ENCODE data around the gene ADAM22. TPM values are rescaled to one million over a fixed set of nuclear protein-coding genes. Genes with fewer than 3 reads are reported as not detected.

ADAM22 gene
- total RNA-seq, 1 experiment from 2014 or later = 7.1 TPM

DNA sequence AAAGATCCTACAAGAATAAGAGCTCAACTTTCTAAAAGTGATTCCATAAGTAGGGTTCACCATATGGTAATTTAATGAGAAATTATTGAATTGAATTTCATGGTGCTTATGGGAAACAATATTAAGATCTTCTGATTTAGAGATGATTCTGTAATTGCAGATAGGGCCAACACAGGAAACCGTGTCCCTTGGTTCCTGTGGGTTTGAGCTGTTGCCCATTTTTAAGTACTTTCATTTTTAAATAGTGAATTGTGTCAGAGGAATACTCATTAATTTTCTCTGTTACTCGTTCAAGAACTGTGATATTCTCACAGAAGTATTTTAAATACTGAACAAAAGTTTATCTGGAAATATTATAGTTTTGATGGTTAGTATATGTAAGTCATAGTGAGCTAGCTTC lies 156.6 kb downstream of the ADAM22 start:
- POLR2A ChIA-PET (ENCODE audit: low non-redundant PET) = no interaction called here
- no peak for TF ChIP-seq EZH2 (IDR thresholded peaks at IDR 0.05; ENCODE audit: borderline replicate concordance, low read depth, low read length, poor library complexity, severe bottlenecking)
- TF ChIP-seq, protein P1, sequence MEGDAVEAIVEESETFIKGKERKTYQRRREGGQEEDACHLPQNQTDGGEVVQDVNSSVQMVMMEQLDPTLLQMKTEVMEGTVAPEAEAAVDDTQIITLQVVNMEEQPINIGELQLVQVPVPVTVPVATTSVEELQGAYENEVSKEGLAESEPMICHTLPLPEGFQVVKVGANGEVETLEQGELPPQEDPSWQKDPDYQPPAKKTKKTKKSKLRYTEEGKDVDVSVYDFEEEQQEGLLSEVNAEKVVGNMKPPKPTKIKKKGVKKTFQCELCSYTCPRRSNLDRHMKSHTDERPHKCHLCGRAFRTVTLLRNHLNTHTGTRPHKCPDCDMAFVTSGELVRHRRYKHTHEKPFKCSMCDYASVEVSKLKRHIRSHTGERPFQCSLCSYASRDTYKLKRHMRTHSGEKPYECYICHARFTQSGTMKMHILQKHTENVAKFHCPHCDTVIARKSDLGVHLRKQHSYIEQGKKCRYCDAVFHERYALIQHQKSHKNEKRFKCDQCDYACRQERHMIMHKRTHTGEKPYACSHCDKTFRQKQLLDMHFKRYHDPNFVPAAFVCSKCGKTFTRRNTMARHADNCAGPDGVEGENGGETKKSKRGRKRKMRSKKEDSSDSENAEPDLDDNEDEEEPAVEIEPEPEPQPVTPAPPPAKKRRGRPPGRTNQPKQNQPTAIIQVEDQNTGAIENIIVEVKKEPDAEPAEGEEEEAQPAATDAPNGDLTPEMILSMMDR (conservative IDR thresholded peaks at IDR 0.05; ENCODE audit: low read depth, low read length) = no peak

DNA sequence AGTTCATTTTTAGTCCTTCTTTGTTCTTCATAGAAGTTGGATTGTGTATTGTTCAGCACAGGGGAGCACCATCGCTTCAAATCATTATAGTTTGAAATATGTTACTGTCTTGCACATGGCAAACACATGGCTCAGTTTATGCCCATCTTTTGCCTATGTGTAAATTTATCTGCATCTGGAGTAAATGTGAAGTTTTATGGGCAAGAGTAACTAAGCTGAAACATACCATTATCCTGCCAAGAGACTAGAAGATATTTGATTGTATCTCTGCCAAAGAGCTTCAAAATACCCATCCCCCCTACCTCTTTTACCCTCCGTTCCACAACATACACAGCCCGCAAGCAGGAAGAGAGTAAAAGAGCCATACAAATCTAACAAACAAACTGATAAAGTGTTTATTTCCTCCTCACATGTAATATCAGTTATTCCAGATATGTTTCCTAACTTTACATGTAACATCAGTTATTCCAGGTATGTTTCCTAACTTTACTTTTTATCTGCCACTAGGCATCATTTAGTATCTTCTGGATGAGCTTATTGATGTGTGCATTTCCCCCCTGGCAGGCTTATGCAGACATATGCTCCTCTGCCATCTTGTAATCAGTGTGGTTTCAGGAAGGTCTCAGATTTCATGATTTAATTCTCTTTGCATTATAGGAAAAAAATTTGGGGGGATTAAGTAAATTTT lies 158.1 kb downstream of the ADAM22 start:
- TF ChIP-seq, protein P1 (conservative IDR thresholded peaks at IDR 0.05; ENCODE audit: low read depth, low read length) = no peak
- TF ChIP-seq EZH2 (IDR thresholded peaks at IDR 0.05; ENCODE audit: borderline replicate concordance, low read depth, low read length, poor library complexity, severe bottlenecking) = no peak
- intact Hi-C loops (cut with micrococcal nuclease; ENCODE audit: unreplicated experiment) = no loop called here
- no peaks in the 10 kb centered on the region for H3K36me3 ChIP-seq (ENCODE audit: insufficient read depth, low read length, poor library complexity, severe bottlenecking)
- H3K9me3 ChIP-seq (ENCODE audit: low read depth, low read length, poor library complexity, severe bottlenecking) = no peaks in the 10 kb centered on the region
- no peaks in the 10 kb centered on the region for H3K27me3 ChIP-seq (replicated peaks; ENCODE audit: insufficient read depth, low read depth, low read length, poor library complexity)
- H3K4me1 ChIP-seq (ENCODE audit: insufficient read depth, low read length, poor library complexity, severe bottlenecking) = peaks cover 26% of the 10 kb centered on the region
- no TSS peak for BruUV-seq (replicated peaks)
- CTCF ChIA-PET = no interaction called here
- DNase-seq (ENCODE audit: low spot score) = peak; percentile 39
- H3K27ac ChIP-seq (ENCODE audit: low read depth, low read length, poor library complexity, severe bottlenecking) = no peak overlapping the region
- H3K4me3 ChIP-seq (ENCODE audit: low read depth, low read length, poor library complexity, severe bottlenecking) = no peak overlapping the region
- POLR2A ChIA-PET (ENCODE audit: low non-redundant PET) = no interaction called here

More for the DNA sequence above, 156.6 kb downstream of the ADAM22 start:
- H3K4me3 ChIP-seq (ENCODE audit: low read depth, low read length, poor library complexity, severe bottlenecking) = no peak overlapping the region
- DNase-seq (ENCODE audit: low spot score) = no peak
- no peaks in the 10 kb centered on the region for H3K36me3 ChIP-seq (ENCODE audit: insufficient read depth, low read length, poor library complexity, severe bottlenecking)
- no peak overlapping the region for H3K27ac ChIP-seq (ENCODE audit: low read depth, low read length, poor library complexity, severe bottlenecking)
- H3K27me3 ChIP-seq (replicated peaks; ENCODE audit: insufficient read depth, low read depth, low read length, poor library complexity) = no peaks in the 10 kb centered on the region
- H3K9me3 ChIP-seq (ENCODE audit: low read depth, low read length, poor library complexity, severe bottlenecking) = no peaks in the 10 kb centered on the region
- intact Hi-C loops (cut with micrococcal nuclease; ENCODE audit: unreplicated experiment) = no loop called here
- no TSS peak for BruUV-seq (replicated peaks)
- H3K4me1 ChIP-seq (ENCODE audit: insufficient read depth, low read length, poor library complexity, severe bottlenecking) = peaks cover 26% of the 10 kb centered on the region
- CTCF ChIA-PET = no interaction called here

DNA sequence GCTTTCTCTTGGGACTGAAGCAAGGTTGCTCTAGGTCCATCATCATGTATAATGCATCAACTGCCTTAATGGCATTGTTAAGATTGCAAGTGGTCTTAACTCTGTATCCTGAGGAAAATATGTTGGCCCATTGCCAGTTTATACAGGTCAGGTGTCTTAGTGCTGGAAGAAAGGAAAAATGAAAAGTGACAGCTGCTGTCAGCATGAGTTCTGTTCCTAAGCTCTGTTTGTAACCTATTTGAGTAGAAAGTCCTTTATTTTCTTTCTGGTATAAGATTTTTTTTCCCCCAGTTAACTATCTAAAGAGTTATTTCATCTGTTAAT lies 158.6 kb downstream of the ADAM22 start:
- Histone ChIP-seq H3K4me3 (ENCODE audit: low read depth, low read length, poor library complexity, severe bottlenecking) (no peak overlapping the region), H3K4me1 (ENCODE audit: insufficient read depth, low read length, poor library complexity, severe bottlenecking) (peaks cover 26% of the 10 kb centered on the region), H3K27me3 (replicated peaks; ENCODE audit: insufficient read depth, low read depth, low read length, poor library complexity) (no peaks in the 10 kb centered on the region), H3K36me3 (ENCODE audit: insufficient read depth, low read length, poor library complexity, severe bottlenecking) (no peaks in the 10 kb centered on the region), H3K9me3 (ENCODE audit: low read depth, low read length, poor library complexity, severe bottlenecking) (no peaks in the 10 kb centered on the region), H3K27ac (ENCODE audit: low read depth, low read length, poor library complexity, severe bottlenecking) (no peak overlapping the region)
- POLR2A ChIA-PET (ENCODE audit: low non-redundant PET) = no interaction called here
- TF ChIP-seq EZH2 (IDR thresholded peaks at IDR 0.05; ENCODE audit: borderline replicate concordance, low read depth, low read length, poor library complexity, severe bottlenecking) = no peak
- TF ChIP-seq, protein P1 (conservative IDR thresholded peaks at IDR 0.05; ENCODE audit: low read depth, low read length) = no peak
- CTCF ChIA-PET = no interaction called here
- intact Hi-C loops (cut with micrococcal nuclease; ENCODE audit: unreplicated experiment) = no loop called here
- DNase-seq (ENCODE audit: low spot score) = no peak
- no TSS peak for BruUV-seq (replicated peaks)

Data from A673 (cell line).